ENCODE data around the gene TSPAN13.

Gene TSPAN13

GRCh38 chr7:16778476-16778875 is 24.9 kb downstream of the TSPAN13 start:
- DNase-seq: no peak

GRCh38 chr7:16779051-16779450 is 25.5 kb downstream of the TSPAN13 start:
- no peak for DNase-seq

- DNase-seq: no peak
Observed at GRCh38 chr7:16780596-16780995, 27.0 kb downstream of the TSPAN13 start.

- no peak for DNase-seq
Observed at GRCh38 chr7:16785321-16785720, 31.8 kb downstream of the TSPAN13 start.

- DNase-seq: no peak
Observed at GRCh38 chr7:16785846-16786245, 32.3 kb downstream of the TSPAN13 start.

- no peak for DNase-seq
Observed at GRCh38 chr7:16786257-16786656, 32.7 kb downstream of the TSPAN13 start.

- DNase-seq: no peak
Observed at GRCh38 chr7:16787127-16787526, 33.6 kb downstream of the TSPAN13 start.

- DNase-seq: no peak
Observed at GRCh38 chr7:16791071-16791470, 37.5 kb downstream of the TSPAN13 start.

GRCh38 chr7:16791905-16792698 is 38.5 kb downstream of the TSPAN13 start:
- DNase-seq: no peak

GRCh38 chr7:16794986-16795385 is 41.4 kb downstream of the TSPAN13 start:
- no peak for DNase-seq

- DNase-seq: peak; percentile 51
Observed at GRCh38 chr7:16795624-16796023, 42.1 kb downstream of the TSPAN13 start.

GRCh38 chr7:16801111-16801542 is 47.6 kb downstream of the TSPAN13 start:
- DNase-seq: peak; percentile 37

GRCh38 chr7:16801579-16801978 is 48.0 kb downstream of the TSPAN13 start:
- no peak for DNase-seq

GRCh38 chr7:16803125-16803524 is 49.6 kb downstream of the TSPAN13 start:
- no peak for DNase-seq

GRCh38 chr7:16803881-16804673 is 50.5 kb downstream of the TSPAN13 start:
- DNase-seq: no peak

- no peak for DNase-seq
Observed at GRCh38 chr7:16804674-16805439, 51.3 kb downstream of the TSPAN13 start, which contains the start of gene AGR2. Gene AGR2 (minus strand): TSS chr7:16804999. CDS start chr7:16801796, 3,203 bp downstream.

GRCh38 chr7:16805441-16805840 is 51.9 kb downstream of the TSPAN13 start:
- no peak for DNase-seq

GRCh38 chr7:16810112-16810511 is 56.6 kb downstream of the TSPAN13 start:
- DNase-seq: no peak

GRCh38 chr7:16810573-16810972 is 57.0 kb downstream of the TSPAN13 start:
- no peak for DNase-seq

- DNase-seq: no peak
Observed at GRCh38 chr7:16811551-16811950, 58.0 kb downstream of the TSPAN13 start.

- no peak for DNase-seq
Observed at GRCh38 chr7:16812542-16813231, 59.1 kb downstream of the TSPAN13 start.

GRCh38 chr7:16813232-16813616 is 59.7 kb downstream of the TSPAN13 start:
- DNase-seq: no peak

GRCh38 chr7:16815001-16815400 is 61.4 kb downstream of the TSPAN13 start:
- DNase-seq: no peak

Data from NCI-H1436 (cell line).